CMK (cell line): ENCODE data around the gene GSTM3.
"Not testable (repeated sequence)": the region's sequence is repeated elsewhere in the genome, so short reads cannot be mapped to it uniquely, and the experiment has no call there.

Source experiments
- DNase-seq: peaks from one replicate; pipeline ENCODE4 v3.0.0-alpha.2; 2010; ENCODE audit warnings: low read depth

GSTM3 gene

GRCh38 chr1:109695138-109695537, 45.7 kb downstream of the GSTM3 start:
- DNase-seq = not testable (repeated sequence)

GRCh38 chr1:109694400-109694799, 46.4 kb downstream of the GSTM3 start:
- DNase-seq = not testable (repeated sequence)

- no peak for DNase-seq
Observed at GRCh38 chr1:109691759-109692158, 49.1 kb downstream of the GSTM3 start.

- no peak for DNase-seq
Observed at GRCh38 chr1:109689844-109690405, 50.9 kb downstream of the GSTM3 start.

GRCh38 chr1:109687641-109688499, 53.0 kb downstream of the GSTM3 start, which contains the start of gene GSTM1:
Gene GSTM1 (plus strand): TSS chr1:109687817. CDS start chr1:109687874, 57 bp downstream.
- DNase-seq = peak; percentile 49

GRCh38 chr1:109687109-109687508, 53.7 kb downstream of the GSTM3 start:
- not testable (repeated sequence) for DNase-seq

GRCh38 chr1:109685890-109686289, 54.9 kb downstream of the GSTM3 start:
- DNase-seq = not testable (repeated sequence)

GRCh38 chr1:109685399-109685798, 55.4 kb downstream of the GSTM3 start:
- DNase-seq = not testable (repeated sequence)

GRCh38 chr1:109684777-109685176, 56.1 kb downstream of the GSTM3 start:
- not testable (repeated sequence) for DNase-seq
